A673 (cell line): ENCODE measurements around the gene ZMYND11. TPM values are rescaled to one million over a fixed set of nuclear protein-coding genes. Genes with fewer than 3 reads are reported as not detected.

Source experiments
- BruUV-seq: library from RNA; stranded (reverse); fragments of 400-500 nt; replicated peaks from 2 replicates; lab custom pipeline; 2021; lab: Mats Ljungman, UMichigan
- CTCF ChIA-PET: fragments of 300-600 bp; sonication (Branson Sonifier 250); formaldehyde crosslinking; loops from one replicate; lab custom pipeline; 2022; ENCODE audit warnings: antibody characterized with exemption; lab: Charles Lee
- POLR2A ChIA-PET: fragments of 300-600 bp; sonication (Branson Sonifier 250); formaldehyde crosslinking; loops from one replicate; lab custom pipeline; 2022; ENCODE audit warnings: antibody characterized with exemption; ENCODE audit not compliant: low non-redundant PET; lab: Charles Lee
- DNase-seq: peaks from one replicate; pipeline ENCODE4 v3.0.0-alpha.2; 2015; ENCODE audit warnings: low spot score
- H3K27ac ChIP-seq: fragments of 200-600 bp; sonication (generic); 2 replicates; pipeline ENCODE4 v1.5.1; 2016; ENCODE audit warnings: mixed run types, low read depth, mild to moderate bottlenecking, mixed read lengths, antibody characterized with exemption, low read length; ENCODE audit not compliant: poor library complexity, severe bottlenecking
- H3K27me3 ChIP-seq: fragments of 200-600 bp; sonication (generic); replicated peaks from 2 replicates; pipeline ENCODE4 v1.6.1; 2017; ENCODE audit warnings: mixed run types, low read depth, mild to moderate bottlenecking, mixed read lengths, antibody characterized with exemption, low read length; ENCODE audit not compliant: insufficient read depth, poor library complexity
- H3K36me3 ChIP-seq: fragments of 200-600 bp; sonication (generic); 2 replicates; pipeline ENCODE4 v1.6.1; 2016; ENCODE audit warnings: mixed run types, mild to moderate bottlenecking, mixed read lengths, antibody characterized with exemption, low read length; ENCODE audit not compliant: insufficient read depth, poor library complexity, severe bottlenecking
- H3K4me1 ChIP-seq: fragments of 200-600 bp; sonication (generic); 2 replicates; pipeline ENCODE4 v1.6.1; 2017; ENCODE audit warnings: mixed run types, mild to moderate bottlenecking, mixed read lengths, antibody characterized with exemption, low read length; ENCODE audit not compliant: insufficient read depth, poor library complexity, severe bottlenecking
- H3K4me3 ChIP-seq: fragments of 200-600 bp; sonication (generic); 2 replicates; pipeline ENCODE4 v1.5.1; 2016; ENCODE audit warnings: low read depth, mixed run types, mild to moderate bottlenecking, mixed read lengths, low read length; ENCODE audit not compliant: poor library complexity, severe bottlenecking
- H3K9me3 ChIP-seq: fragments of 200-600 bp; sonication (generic); 2 replicates; pipeline ENCODE4 v1.6.1; 2016; ENCODE audit warnings: mixed run types, low read depth, mild to moderate bottlenecking, mixed read lengths, antibody characterized with exemption, low read length; ENCODE audit not compliant: poor library complexity, severe bottlenecking
- CTCF ChIP-seq: fragments of 300-800, 200-600 bp; sonication (generic); conservative IDR thresholded peaks from 2 replicates; pipeline ENCODE4 v1.5.1; 2017; ENCODE audit warnings: low read depth, mild to moderate bottlenecking, antibody characterized with exemption, low read length, moderate library complexity, mixed read lengths
- EZH2 ChIP-seq: fragments of 200-600 bp; sonication (generic); IDR thresholded peaks from 2 replicates; pipeline ENCODE4 v1.6.1; 2017; ENCODE audit warnings: borderline replicate concordance, low read depth, mild to moderate bottlenecking, mixed read lengths, antibody characterized with exemption, low read length; ENCODE audit not compliant: poor library complexity, severe bottlenecking
- intact Hi-C: fragments of 100-400 bp; cut with micrococcal nuclease; formaldehyde crosslinking; loops from one replicate; pipeline ENCODE4 v1.10.0; 2022; ENCODE audit not compliant: unreplicated experiment
- total RNA-seq: library from RNA; stranded (reverse); gene quantifications from 2 replicates; pipeline ENCODE4 v1.2.3, GENCODE V29; 2021

The ZMYND11 gene
- total RNA-seq, 1 experiment from 2014 or later, result 82.8 TPM

- intact Hi-C loops, result no loop called here
- no peaks in the 10 kb centered on the region for H3K27me3 ChIP-seq
- H3K4me3 ChIP-seq, result no peak overlapping the region
- H3K36me3 ChIP-seq, result no peaks in the 10 kb centered on the region
- TF ChIP-seq CTCF, result no peak
- no peak for TF ChIP-seq EZH2
- no peak for DNase-seq
- BruUV-seq, result no TSS peak
- CTCF ChIA-PET, result no interaction called here
- no peak overlapping the region for H3K27ac ChIP-seq
- peaks cover 5% of the 10 kb centered on the region for H3K4me1 ChIP-seq
- no peaks in the 10 kb centered on the region for H3K9me3 ChIP-seq
- POLR2A ChIA-PET, result no interaction called here
Measured at GRCh38 chr10:266974-267425, 131.7 kb downstream of the ZMYND11 start.

GRCh38 chr10:267705-268104, 132.4 kb downstream of the ZMYND11 start:
- H3K27ac ChIP-seq, result no peak overlapping the region
- intact Hi-C loops, result no loop called here
- H3K4me3 ChIP-seq, result no peak overlapping the region
- H3K4me1 ChIP-seq, result peaks cover 5% of the 10 kb centered on the region
- CTCF ChIA-PET, result no interaction called here
- no peaks in the 10 kb centered on the region for H3K9me3 ChIP-seq
- H3K36me3 ChIP-seq, result no peaks in the 10 kb centered on the region
- H3K27me3 ChIP-seq, result no peaks in the 10 kb centered on the region
- POLR2A ChIA-PET, result no interaction called here
- no peak for DNase-seq
- TF ChIP-seq CTCF (no peak), EZH2 (no peak)
- BruUV-seq, result no TSS peak

- H3K36me3 ChIP-seq, result no peaks in the 10 kb centered on the region
- no peak overlapping the region for H3K4me3 ChIP-seq
- peaks cover 5% of the 10 kb centered on the region for H3K4me1 ChIP-seq
- no peak for TF ChIP-seq EZH2
- no peak for TF ChIP-seq CTCF
- BruUV-seq, result no TSS peak
- no peaks in the 10 kb centered on the region for H3K27me3 ChIP-seq
- no peak overlapping the region for H3K27ac ChIP-seq
- no peak for DNase-seq
- CTCF ChIA-PET, result interaction anchor here (0.7 to 0.8 kb wide), 2 partner anchors 39 to 525 kb away, joined by 3 read pairs; no protein-coding TSS in a partner anchor
- H3K9me3 ChIP-seq, result no peaks in the 10 kb centered on the region
- POLR2A ChIA-PET, result no interaction called here
- intact Hi-C loops, result no loop called here
Measured at GRCh38 chr10:269440-270074, 134.3 kb downstream of the ZMYND11 start.
